HG03108 (cell line): ENCODE data around the gene RILPL1.
"Not testable (repeated sequence)": the region's sequence is repeated elsewhere in the genome, so short reads cannot be mapped to it uniquely, and the experiment has no call there.

Source experiments
- ATAC-seq: cut with Tn5 transposase; IDR thresholded peaks from one replicate; pipeline ENCODE4 v1.9.1; 2021; ENCODE audit warnings: moderate library complexity; ENCODE audit not compliant: unreplicated experiment

The RILPL1 gene

GRCh38 chr12:123533672-123534643 lies at the start of gene RILPL1:
TSS of gene RILPL1 (minus strand) at chr12:123533719. CDS start at chr12:123533482, 237 bp downstream.
- ATAC-seq: no peak

DNA sequence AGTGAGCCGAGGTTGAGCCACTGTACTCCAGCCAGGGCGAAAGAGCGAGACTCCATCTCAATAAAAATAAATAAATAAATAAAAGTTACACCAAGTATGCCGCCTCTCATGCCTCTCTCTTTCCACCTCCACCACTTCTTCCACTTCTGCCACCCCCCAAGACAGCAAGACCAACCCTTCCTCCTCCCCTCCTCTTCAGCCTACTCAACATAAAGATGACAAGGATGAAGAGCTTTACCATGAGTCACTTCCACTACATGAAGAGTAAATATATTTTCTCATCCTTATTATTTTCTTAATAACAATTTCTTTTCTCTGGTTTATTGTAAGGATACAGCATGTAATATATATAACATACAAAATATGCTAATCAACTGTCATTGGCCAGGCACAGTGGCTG lies 47.3 kb upstream of the RILPL1 start:
- ATAC-seq: no peak

- not testable (repeated sequence) for ATAC-seq
These were observed 45.3 kb upstream of the RILPL1 start for GRCh38 chr12:123578829-123579228.

DNA sequence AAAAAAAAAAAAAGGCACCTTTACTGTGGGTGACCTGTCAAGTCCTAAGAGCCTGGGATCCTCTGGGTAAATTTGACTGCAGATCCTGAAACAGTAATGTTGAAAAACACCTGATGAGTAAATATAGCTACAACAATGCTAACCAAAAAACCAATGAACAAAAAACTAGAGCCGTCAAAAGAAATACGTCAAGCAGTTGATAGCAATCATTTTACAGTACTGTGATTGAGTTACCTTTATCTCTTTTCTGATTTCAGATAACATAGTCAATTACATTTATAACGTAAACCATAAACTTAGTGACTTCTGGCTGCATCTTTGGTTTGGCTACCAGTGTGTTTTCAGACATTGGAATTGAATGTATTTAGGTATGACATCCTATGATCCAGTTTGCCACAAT lies 44.7 kb upstream of the RILPL1 start:
- ATAC-seq: no peak

GRCh38 chr12:123576611-123577010 lies 43.1 kb upstream of the RILPL1 start:
- ATAC-seq: no peak

- ATAC-seq: no peak
These were observed 40.4 kb upstream of the RILPL1 start for GRCh38 chr12:123573870-123574269.

DNA sequence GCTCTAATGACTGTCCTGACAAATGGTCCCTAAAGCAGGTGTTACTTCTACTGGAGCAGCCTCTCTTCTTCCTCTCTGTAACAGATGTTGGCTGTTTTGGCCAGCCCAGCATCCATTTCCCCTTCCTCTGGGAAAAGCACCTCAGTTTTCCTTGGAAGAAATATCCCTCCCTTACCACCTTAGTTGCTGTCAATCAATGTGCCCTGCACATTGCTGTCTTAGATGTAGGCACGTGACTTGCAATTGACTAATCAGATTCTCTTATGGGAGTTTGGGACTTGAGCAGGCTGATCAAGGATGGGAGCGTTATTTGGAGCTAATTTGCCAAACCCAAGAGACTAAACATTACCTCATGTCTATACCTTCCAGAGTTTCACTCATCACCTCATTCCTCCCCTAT lies 38.9 kb upstream of the RILPL1 start:
- ATAC-seq: no peak

DNA sequence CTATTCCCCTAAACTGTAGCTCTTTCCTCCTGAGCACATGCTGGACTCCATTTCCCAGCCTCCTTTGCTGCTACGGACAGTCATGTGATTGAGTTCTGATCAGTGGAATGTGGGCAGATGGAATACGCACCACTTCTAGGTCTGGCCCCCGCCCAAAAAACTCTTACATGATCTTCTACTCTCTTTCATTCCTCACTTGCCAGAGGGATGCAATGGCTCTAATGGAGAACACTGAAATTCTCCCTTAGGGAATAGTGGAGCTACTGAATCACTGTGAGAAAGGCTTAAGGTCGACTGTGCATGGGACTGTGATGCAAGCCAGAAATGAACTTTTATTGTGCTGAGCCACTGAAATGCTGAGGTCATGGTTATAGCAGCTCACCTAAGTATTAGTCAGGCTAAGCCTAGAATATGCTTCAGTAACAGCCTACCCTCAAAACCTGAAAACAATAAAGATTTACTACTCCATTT lies 37.9 kb upstream of the RILPL1 start:
- no peak for ATAC-seq

DNA sequence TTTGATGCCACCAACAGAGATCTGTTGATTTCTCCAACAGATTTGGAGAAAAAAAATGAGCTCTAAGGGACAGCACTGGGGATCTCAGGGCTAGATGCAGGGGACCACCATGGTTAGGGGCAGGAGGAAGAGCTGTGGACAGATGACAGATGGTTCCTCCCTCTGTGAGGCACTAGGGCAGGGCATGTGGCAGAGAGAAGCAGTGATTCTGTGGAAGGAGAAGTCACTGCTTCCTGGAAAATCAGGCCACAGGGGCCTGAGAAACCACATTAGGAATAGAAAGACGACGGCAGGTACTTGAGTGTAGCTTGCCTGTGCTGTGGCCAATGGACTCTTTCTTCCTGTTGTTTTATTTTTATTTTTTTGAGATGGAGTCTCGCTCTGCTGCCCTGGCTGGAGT lies 25.9 kb upstream of the RILPL1 start:
- ATAC-seq: no peak

DNA sequence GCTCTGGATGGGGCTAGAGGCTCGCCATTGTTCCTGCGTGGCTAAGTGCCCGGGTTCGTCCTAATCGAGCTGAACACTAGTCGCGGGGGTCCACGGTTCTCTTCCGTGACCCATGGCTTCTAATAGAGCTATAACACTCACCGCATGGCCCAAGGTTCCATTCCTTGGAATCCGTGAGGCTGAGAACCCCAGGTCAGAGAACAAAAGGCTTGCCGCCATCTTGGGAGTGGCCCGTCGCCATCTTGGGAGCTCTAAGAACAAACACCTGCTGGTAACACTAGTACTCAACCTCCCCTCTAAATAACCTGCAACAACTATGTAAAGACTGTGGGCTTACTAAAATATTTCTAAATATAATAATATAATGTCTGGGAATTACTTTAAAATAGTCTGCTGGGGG lies 25.0 kb upstream of the RILPL1 start:
- ATAC-seq: not testable (repeated sequence)

- not testable (repeated sequence) for ATAC-seq
These were observed 21.3 kb upstream of the RILPL1 start for GRCh38 chr12:123554843-123555242.

- ATAC-seq: not testable (repeated sequence)
These were observed 20.6 kb upstream of the RILPL1 start for GRCh38 chr12:123554136-123554535.

DNA sequence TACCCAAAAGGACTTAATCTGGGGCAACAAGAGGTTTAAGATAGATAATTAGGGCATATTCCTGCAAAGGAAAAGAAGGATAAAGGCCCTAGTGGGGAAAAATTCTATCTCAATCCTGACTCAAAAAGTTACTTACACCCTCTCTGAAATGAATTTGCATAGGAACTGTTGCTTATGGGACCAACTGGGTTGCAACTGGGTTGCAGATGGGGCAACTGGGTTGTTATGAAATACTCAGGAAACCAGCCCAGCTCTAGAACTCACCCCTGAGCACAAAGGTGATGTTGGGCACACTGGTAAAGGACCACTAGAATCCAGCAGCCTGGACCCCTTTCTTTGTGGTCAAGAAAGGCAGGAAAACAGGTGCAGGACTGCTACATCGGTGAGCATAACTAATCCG lies 17.2 kb upstream of the RILPL1 start:
- ATAC-seq: no peak

DNA sequence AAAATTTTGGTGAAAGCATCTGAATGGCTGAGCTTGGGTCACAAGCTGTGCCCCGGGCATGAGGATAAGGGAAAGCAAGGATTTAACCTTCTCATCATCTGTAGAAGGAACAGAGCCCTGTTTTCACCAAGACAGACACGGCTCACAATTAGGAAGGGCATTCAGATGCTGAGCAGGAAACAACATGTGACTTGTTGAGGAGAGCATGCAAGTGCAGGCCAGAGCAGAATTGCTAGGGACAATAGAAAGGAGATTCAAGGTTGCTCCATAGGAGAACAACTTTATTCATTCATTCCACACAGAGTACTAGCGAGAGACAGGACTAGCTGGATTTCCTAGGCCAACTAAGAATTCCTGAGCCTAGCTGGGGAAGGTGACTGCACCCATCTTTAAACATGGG lies 14.6 kb upstream of the RILPL1 start:
- no peak for ATAC-seq

DNA sequence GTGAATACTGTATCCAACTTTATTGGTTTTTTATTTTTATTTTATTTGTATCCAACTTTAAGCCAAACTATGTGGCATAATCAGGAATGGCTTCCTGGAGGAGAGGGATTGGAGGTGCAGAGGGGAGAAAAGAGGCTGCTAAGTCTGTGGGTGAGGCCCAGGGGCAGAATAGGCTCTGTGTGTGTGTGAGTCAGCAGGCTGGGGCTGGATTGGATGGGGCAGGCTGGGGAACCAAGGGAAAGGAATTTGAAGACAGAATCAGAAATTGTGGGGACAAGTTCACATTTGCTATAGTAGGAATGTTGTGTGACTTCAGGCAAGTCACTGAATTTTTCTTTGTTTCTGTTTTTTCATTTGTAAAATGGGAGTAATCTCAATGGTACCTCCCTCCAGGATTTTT lies 12.8 kb upstream of the RILPL1 start:
- no peak for ATAC-seq

- ATAC-seq: no peak
These were observed 10.0 kb upstream of the RILPL1 start for GRCh38 chr12:123543541-123543940.

DNA sequence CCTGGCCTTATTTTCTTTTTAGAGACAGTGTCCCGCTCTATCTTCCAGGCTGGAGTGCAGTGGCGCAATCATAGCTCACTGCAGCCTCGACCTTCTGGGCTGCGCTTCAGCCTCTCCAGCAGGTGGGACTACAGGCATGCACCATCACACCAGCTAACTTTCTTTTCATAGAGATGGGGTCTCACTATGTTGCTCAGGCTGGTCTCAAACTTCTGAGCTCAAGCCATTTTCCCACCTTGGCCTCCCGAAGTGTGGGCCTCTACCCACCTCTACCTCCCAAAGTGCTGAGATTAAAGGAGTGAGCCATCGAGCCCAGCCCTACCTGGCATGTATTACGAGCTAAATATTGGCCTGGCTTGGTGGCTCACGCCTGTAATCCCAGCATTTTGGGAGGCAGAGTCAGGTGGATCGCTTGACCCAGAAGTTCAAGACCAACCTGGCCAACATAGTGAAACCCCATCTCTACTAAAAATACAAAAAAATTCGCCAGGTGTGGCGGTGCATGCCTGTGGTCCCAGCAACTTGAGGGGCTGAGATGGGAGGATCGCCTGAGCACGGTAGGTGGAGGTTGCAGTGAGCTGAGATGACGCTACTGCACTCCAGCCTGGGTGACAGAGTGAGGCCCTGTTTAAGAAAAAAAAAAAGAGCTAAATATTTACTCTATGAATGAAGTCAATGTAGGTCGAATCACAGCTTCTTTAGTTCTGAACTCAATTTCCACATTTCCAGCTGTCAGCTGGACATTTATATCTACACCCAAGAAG lies 7.6 kb upstream of the RILPL1 start:
- no peak for ATAC-seq

- not testable (repeated sequence) for ATAC-seq
These were observed 2.4 kb upstream of the RILPL1 start for GRCh38 chr12:123535952-123536351.

DNA sequence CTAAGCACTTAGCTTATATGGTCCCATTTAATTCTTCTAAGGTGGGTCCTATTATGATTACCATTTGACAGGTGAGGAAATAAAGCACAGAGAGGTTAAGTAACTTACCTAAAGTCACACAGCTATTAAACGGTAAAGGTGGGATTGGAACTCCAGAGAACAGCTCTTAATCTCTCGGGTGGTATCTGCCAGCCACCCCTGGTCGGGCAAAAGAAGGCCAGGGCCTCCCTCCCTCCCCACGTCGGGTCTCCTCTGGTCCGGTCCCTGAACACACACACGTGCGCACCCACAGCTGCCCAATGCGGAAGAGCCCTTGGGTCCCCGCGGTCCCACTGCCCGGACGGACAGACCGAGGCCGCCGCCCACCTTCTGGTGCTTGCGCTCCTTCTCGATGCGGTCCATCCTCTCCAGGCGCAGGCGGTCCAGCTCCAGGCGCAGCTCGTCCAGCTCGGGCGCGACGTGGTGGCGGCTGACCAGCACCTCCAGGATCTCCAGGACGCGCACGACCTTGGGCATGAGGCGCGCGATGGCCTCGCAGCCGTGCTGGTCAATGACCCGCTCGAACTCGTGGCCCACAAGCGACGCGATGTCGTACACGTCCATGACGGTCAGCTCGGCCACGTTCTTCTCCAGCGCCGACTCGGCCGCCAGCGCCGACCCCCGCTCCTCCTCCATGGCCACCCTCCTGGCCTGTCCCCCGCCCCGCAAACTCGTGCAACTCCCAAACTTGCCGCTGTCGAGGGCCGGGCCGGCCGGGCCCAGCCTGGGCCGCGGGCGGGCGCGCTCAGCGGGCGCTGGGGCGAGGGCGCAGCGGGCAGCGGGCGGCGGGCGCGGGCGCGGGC lies 490 bp downstream of the RILPL1 start:
- no peak for ATAC-seq

DNA sequence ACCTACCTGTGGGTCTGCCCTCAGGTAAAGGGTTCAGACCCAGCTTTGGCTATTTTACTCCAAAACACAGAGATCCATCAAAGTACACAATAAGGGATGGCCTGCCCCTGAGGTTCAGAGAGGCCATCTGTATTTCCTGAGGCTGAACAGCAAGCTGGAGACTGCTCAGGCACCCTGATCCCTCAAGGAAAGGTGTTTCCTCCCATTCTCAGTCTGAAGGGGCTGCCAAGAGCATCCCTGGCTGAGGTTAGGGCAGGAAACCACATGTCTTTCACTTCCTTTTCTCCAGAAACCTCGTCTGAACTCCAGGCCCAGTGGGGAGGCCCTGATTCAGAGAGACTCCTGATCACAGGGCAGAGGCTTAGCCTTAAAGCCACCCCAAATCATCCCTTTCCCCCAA lies 1.5 kb downstream of the RILPL1 start:
- no peak for ATAC-seq

GRCh38 chr12:123531091-123531490 lies 2.4 kb downstream of the RILPL1 start:
- ATAC-seq: no peak
